ENCODE results near the gene RMND5A.
A peak's percentile ranks its signal among the peaks of the same experiment; 100 is the strongest.
"Not testable (repeated sequence)": the region's sequence is repeated elsewhere in the genome, so short reads cannot be mapped to it uniquely, and the experiment has no call there.

Gene RMND5A

DNA sequence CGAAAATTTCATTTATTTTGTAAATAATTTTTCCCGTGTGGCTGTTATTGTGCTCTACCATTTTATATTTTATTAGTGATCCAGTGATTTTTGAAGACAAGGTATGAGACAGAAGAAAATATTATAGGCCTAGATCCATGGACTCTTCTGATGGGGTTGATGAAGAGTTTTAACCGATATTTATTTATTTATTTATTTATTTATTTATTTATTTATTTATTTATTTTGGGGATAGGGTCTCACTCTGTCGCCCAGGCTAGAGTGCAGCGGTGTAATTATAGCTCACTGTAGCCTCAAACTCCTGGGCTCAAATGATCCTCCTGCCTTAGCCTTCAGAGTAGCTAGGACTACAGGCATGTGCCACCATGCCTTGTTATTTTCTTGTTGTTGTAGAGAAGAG, 33.6 kb upstream of the RMND5A start:
- Histone ChIP-seq H3K4me1 (ENCODE audit: control insufficient read depth, insufficient read depth, low read length) (no peaks in the 10 kb centered on the region), H3K27me3 (replicated peaks; ENCODE audit: control insufficient read depth, insufficient read depth, low read length) (no peaks in the 10 kb centered on the region), H3K9ac (ENCODE audit: low read length) (no peak overlapping the region), H3K4me3 (ENCODE audit: low read length) (no peak overlapping the region), H3K36me3 (ENCODE audit: control insufficient read depth, insufficient read depth, low read length, severe bottlenecking) (no peaks in the 10 kb centered on the region), H3K9me3 (ENCODE audit: control insufficient read depth, low read length) (no peaks in the 10 kb centered on the region)
- no peak for DNase-seq (ENCODE audit: low read depth)

DNA sequence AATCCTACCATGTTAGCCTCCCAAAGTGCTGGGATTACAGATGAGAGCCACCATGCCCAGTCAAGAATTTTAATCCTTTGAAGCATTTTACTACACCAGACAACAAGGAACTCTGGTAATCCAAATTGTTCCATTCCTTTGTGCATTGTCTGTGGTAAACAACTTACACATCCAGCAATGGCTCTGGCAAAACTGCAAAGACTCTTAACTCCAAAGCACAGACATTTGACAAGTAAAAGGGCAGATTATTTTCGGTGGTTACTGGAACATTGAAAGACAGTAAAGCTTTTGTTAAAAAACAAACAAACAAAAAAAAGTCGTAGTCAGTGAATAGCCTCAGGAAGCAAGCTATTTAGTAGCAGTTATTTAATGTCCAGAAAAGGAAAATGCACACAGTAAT, 33.2 kb upstream of the RMND5A start:
- Histone ChIP-seq H3K36me3 (ENCODE audit: control insufficient read depth, insufficient read depth, low read length, severe bottlenecking) (no peaks in the 10 kb centered on the region), H3K27me3 (replicated peaks; ENCODE audit: control insufficient read depth, insufficient read depth, low read length) (no peaks in the 10 kb centered on the region), H3K4me3 (ENCODE audit: low read length) (no peak overlapping the region), H3K9me3 (ENCODE audit: control insufficient read depth, low read length) (no peaks in the 10 kb centered on the region), H3K4me1 (ENCODE audit: control insufficient read depth, insufficient read depth, low read length) (no peaks in the 10 kb centered on the region), H3K9ac (ENCODE audit: low read length) (no peak overlapping the region)
- no peak for DNase-seq (ENCODE audit: low read depth)

GRCh38 chr2:86695053-86695691, 24.9 kb upstream of the RMND5A start:
- Histone ChIP-seq H3K9ac (ENCODE audit: low read length) (no peak overlapping the region), H3K4me3 (ENCODE audit: low read length) (no peak overlapping the region), H3K27me3 (replicated peaks; ENCODE audit: control insufficient read depth, insufficient read depth, low read length) (no peaks in the 10 kb centered on the region), H3K36me3 (ENCODE audit: control insufficient read depth, insufficient read depth, low read length, severe bottlenecking) (no peaks in the 10 kb centered on the region), H3K4me1 (ENCODE audit: control insufficient read depth, insufficient read depth, low read length) (no peaks in the 10 kb centered on the region), H3K9me3 (ENCODE audit: control insufficient read depth, low read length) (peaks cover 16% of the 10 kb centered on the region)
- DNase-seq (ENCODE audit: low read depth), result no peak

DNA sequence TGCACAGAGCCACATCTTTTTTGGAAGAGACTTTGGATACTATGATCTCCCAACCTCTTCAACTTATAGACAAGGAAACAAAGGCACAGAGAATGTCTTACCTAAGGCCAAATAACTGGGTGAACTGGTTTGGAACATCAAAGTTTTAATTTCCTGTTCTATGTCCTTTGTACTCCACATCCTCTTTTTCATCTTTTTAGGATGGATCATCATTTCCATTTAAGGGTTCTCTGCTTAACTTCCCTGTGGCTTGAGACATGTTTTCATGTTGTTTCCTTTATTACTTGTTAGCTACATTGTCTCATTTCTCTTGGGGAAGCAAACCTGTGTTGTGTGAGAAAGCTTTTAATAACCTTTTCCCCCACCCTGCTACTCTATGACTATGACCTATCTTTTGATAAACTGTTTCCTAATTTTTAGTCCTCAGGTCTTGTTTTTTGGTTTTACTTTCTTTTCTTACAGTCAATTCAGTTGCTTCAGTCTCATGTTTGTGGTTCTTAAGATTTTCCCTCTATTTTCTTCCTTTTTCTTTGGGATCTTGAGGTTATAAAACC, 22.5 kb upstream of the RMND5A start:
- peaks cover 16% of the 10 kb centered on the region for H3K9me3 ChIP-seq (ENCODE audit: control insufficient read depth, low read length)
- H3K36me3 ChIP-seq (ENCODE audit: control insufficient read depth, insufficient read depth, low read length, severe bottlenecking), result no peaks in the 10 kb centered on the region
- no peak for DNase-seq (ENCODE audit: low read depth)
- peaks cover 4% of the 10 kb centered on the region for H3K4me1 ChIP-seq (ENCODE audit: control insufficient read depth, insufficient read depth, low read length)
- H3K9ac ChIP-seq (ENCODE audit: low read length), result no peak overlapping the region
- H3K27me3 ChIP-seq (replicated peaks; ENCODE audit: control insufficient read depth, insufficient read depth, low read length), result no peaks in the 10 kb centered on the region
- no peak overlapping the region for H3K4me3 ChIP-seq (ENCODE audit: low read length)

DNA sequence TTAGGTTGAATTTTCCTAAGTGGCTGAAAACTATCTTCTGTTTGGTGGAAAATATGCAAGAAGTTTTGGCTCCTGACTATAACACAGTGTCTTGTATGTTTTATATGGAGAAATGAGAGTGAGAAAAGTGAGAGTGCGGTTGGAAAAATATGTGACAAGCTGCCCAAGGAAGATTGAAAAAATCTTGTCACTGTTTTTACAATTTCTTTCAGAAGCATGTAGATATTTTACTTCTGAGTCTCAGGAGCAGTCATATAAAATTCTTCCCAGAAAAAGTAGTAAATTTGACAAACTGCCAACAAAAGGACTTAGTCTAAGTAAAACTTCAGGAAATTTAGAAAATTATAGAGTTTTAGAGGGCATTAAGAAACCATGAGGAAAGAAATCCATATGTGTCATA, 19.4 kb upstream of the RMND5A start:
- Histone ChIP-seq H3K36me3 (ENCODE audit: control insufficient read depth, insufficient read depth, low read length, severe bottlenecking) (no peaks in the 10 kb centered on the region), H3K9ac (ENCODE audit: low read length) (no peak overlapping the region), H3K9me3 (ENCODE audit: control insufficient read depth, low read length) (peaks cover 4% of the 10 kb centered on the region), H3K4me1 (ENCODE audit: control insufficient read depth, insufficient read depth, low read length) (peaks cover 24% of the 10 kb centered on the region), H3K4me3 (ENCODE audit: low read length) (no peak overlapping the region), H3K27me3 (replicated peaks; ENCODE audit: control insufficient read depth, insufficient read depth, low read length) (no peaks in the 10 kb centered on the region)
- DNase-seq (ENCODE audit: low read depth), result peak; percentile 52

GRCh38 chr2:86703704-86704361, 16.3 kb upstream of the RMND5A start:
- Histone ChIP-seq H3K4me1 (ENCODE audit: control insufficient read depth, insufficient read depth, low read length) (peaks cover 24% of the 10 kb centered on the region), H3K9ac (ENCODE audit: low read length) (peak overlapping the region; percentile 19), H3K9me3 (ENCODE audit: control insufficient read depth, low read length) (no peaks in the 10 kb centered on the region), H3K27me3 (replicated peaks; ENCODE audit: control insufficient read depth, insufficient read depth, low read length) (no peaks in the 10 kb centered on the region), H3K36me3 (ENCODE audit: control insufficient read depth, insufficient read depth, low read length, severe bottlenecking) (no peaks in the 10 kb centered on the region), H3K4me3 (ENCODE audit: low read length) (peak overlapping the region; percentile 48)
- DNase-seq (ENCODE audit: low read depth), result peak; percentile 93

GRCh38 chr2:86704459-86704971, 15.6 kb upstream of the RMND5A start:
- H3K4me1 ChIP-seq (ENCODE audit: control insufficient read depth, insufficient read depth, low read length), result peaks cover 24% of the 10 kb centered on the region
- peak; percentile 82 for DNase-seq (ENCODE audit: low read depth)
- no peaks in the 10 kb centered on the region for H3K9me3 ChIP-seq (ENCODE audit: control insufficient read depth, low read length)

DNA sequence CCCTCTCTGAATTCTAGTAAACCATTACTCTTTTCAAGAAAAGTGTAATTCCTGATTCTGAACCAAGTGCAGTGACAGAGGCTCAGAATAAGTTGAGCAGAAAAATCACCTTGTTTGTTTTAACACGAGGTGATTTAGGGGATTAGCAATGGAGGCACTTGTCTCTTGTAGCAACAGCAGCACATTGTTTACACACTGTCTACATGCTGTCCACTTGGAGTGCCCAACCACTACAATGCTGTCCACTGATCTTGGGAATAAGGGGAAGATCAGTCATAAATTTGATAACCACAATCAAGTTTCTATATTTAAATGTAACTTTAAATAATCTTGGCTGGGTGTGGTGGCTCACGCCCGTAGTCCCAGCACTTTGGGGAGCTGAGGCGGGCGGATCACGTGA, 13.9 kb upstream of the RMND5A start:
- Histone ChIP-seq H3K9me3 (ENCODE audit: control insufficient read depth, low read length) (no peaks in the 10 kb centered on the region), H3K9ac (ENCODE audit: low read length) (no peak overlapping the region), H3K4me3 (ENCODE audit: low read length) (no peak overlapping the region), H3K36me3 (ENCODE audit: control insufficient read depth, insufficient read depth, low read length, severe bottlenecking) (no peaks in the 10 kb centered on the region), H3K4me1 (ENCODE audit: control insufficient read depth, insufficient read depth, low read length) (peaks cover 20% of the 10 kb centered on the region), H3K27me3 (replicated peaks; ENCODE audit: control insufficient read depth, insufficient read depth, low read length) (no peaks in the 10 kb centered on the region)
- DNase-seq (ENCODE audit: low read depth), result no peak

More at GRCh38 chr2:86704459-86704971, 15.6 kb upstream of the RMND5A start:
- H3K4me3 ChIP-seq (ENCODE audit: low read length), result no peak overlapping the region
- H3K9ac ChIP-seq (ENCODE audit: low read length), result no peak overlapping the region
- H3K27me3 ChIP-seq (replicated peaks; ENCODE audit: control insufficient read depth, insufficient read depth, low read length), result no peaks in the 10 kb centered on the region
- H3K36me3 ChIP-seq (ENCODE audit: control insufficient read depth, insufficient read depth, low read length, severe bottlenecking), result no peaks in the 10 kb centered on the region

DNA sequence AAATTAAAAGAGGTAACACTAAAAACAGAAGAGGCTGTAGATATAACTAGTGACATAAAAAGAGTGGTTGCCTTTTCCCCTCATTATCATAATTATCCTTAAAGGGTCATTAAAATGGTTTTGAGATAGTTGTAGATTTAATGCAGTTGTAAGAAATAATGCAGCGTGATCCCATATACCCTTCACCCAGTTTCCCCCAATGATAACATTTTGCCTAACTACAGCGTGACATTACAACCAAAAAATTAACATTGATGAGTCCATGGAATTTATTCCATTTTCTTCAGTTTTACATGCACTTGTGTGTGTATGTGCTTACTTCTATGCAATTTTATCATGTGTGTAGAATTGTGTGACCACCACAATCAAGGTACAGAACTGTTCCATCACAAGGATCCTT, 13.2 kb upstream of the RMND5A start:
- H3K4me1 ChIP-seq (ENCODE audit: control insufficient read depth, insufficient read depth, low read length), result peaks cover 20% of the 10 kb centered on the region
- DNase-seq (ENCODE audit: low read depth), result no peak
- H3K9ac ChIP-seq (ENCODE audit: low read length), result no peak overlapping the region
- H3K9me3 ChIP-seq (ENCODE audit: control insufficient read depth, low read length), result no peaks in the 10 kb centered on the region
- H3K4me3 ChIP-seq (ENCODE audit: low read length), result no peak overlapping the region
- no peaks in the 10 kb centered on the region for H3K36me3 ChIP-seq (ENCODE audit: control insufficient read depth, insufficient read depth, low read length, severe bottlenecking)
- no peaks in the 10 kb centered on the region for H3K27me3 ChIP-seq (replicated peaks; ENCODE audit: control insufficient read depth, insufficient read depth, low read length)

- H3K9ac ChIP-seq (ENCODE audit: low read length); H3K36me3 ChIP-seq (ENCODE audit: control insufficient read depth, insufficient read depth, low read length, severe bottlenecking); H3K4me3 ChIP-seq (ENCODE audit: low read length); H3K9me3 ChIP-seq (ENCODE audit: control insufficient read depth, low read length); H3K27me3 ChIP-seq (replicated peaks; ENCODE audit: control insufficient read depth, insufficient read depth, low read length); DNase-seq (ENCODE audit: low read depth): not testable (repeated sequence)
- H3K4me1 ChIP-seq (ENCODE audit: control insufficient read depth, insufficient read depth, low read length), result peaks cover 18% of the 10 kb centered on the region
Observed at GRCh38 chr2:86708126-86708525, 12.0 kb upstream of the RMND5A start.

- H3K4me3 ChIP-seq (ENCODE audit: low read length); H3K4me1 ChIP-seq (ENCODE audit: control insufficient read depth, insufficient read depth, low read length); H3K36me3 ChIP-seq (ENCODE audit: control insufficient read depth, insufficient read depth, low read length, severe bottlenecking); H3K27me3 ChIP-seq (replicated peaks; ENCODE audit: control insufficient read depth, insufficient read depth, low read length); DNase-seq (ENCODE audit: low read depth); H3K9ac ChIP-seq (ENCODE audit: low read length); H3K9me3 ChIP-seq (ENCODE audit: control insufficient read depth, low read length): not testable (repeated sequence)
Observed at GRCh38 chr2:86714579-86715173, 5.4 kb upstream of the RMND5A start.
